H1 (cell line): Measurements from ENCODE around the gene GDPGP1. TPM values are rescaled to one million over a fixed set of nuclear protein-coding genes. Genes with fewer than 3 reads are reported as not detected.

Experiments
- CTCF ChIA-PET: fragments of 300-600 bp; sonication (Branson Sonifier 250); formaldehyde crosslinking; loops from one replicate; lab custom pipeline; 2021; ENCODE audit not compliant: partially characterized antibody; lab: Charles Lee
- POLR2A ChIA-PET: fragments of 300-600 bp; sonication (Branson Sonifier 250); formaldehyde crosslinking; loops from one replicate; lab custom pipeline; 2021; ENCODE audit warnings: inconsistent platforms; ENCODE audit not compliant: partially characterized antibody; lab: Charles Lee
- DNase-seq, 2 experiments: peaks; one replicate each; pipeline versions ENCODE4 v3.0.0 to v3.0.0-alpha.2; 2010 to 2022; ENCODE audit warnings: low spot score in 2 of 2, low read depth in 1 of 2, mixed read lengths in 1 of 2
- FAIRE-seq: peaks from 2 replicates; lab custom pipeline; 2011; peaks lifted over from hg19 to GRCh38; lab: Jason Lieb, UNC
- H2AFZ ChIP-seq: 2 replicates; pipeline ENCODE4 v1.8.1; 2012; ENCODE audit warnings: low read length, inconsistent platforms
- H2AK5ac ChIP-seq: 2 replicates; pipeline ENCODE4 v1.6.1; 2013; ENCODE audit warnings: low read depth, low read length
- H2BK120ac ChIP-seq: replicated peaks from 2 replicates; pipeline ENCODE3; 2013; ENCODE audit warnings: low read depth, low read length, inconsistent platforms
- H2BK12ac ChIP-seq: 2 replicates; pipeline ENCODE4 v1.6.1; 2013; ENCODE audit warnings: low read depth, low read length
- H2BK15ac ChIP-seq: 2 replicates; pipeline ENCODE4 v1.6.1; 2013; ENCODE audit warnings: low read length
- H2BK20ac ChIP-seq: 2 replicates; pipeline ENCODE4 v1.6.1; 2013; ENCODE audit warnings: low read length
- H2BK5ac ChIP-seq: 2 replicates; pipeline ENCODE4 v1.6.1; 2013; ENCODE audit warnings: low read depth, low read length
- H3K14ac ChIP-seq: 2 replicates; pipeline ENCODE4 v1.6.1; 2013; ENCODE audit warnings: inconsistent platforms; ENCODE audit not compliant: insufficient read length
- H3K18ac ChIP-seq: 2 replicates; pipeline ENCODE4 v1.6.1; 2013; ENCODE audit warnings: low read length; ENCODE audit errors: extremely low read depth
- H3K23ac ChIP-seq: 2 replicates; pipeline ENCODE4 v1.6.1; 2013; ENCODE audit warnings: inconsistent platforms; ENCODE audit not compliant: insufficient read length
- H3K23me2 ChIP-seq: 2 replicates; pipeline ENCODE4 v1.6.1; 2013; ENCODE audit warnings: low read depth, low read length
- H3K27ac ChIP-seq: 2 replicates; pipeline ENCODE4 v1.6.1; 2011; ENCODE audit warnings: low read depth, low read length, inconsistent platforms
- H3K27me3 ChIP-seq, 4 experiments: replicated peaks in 1 of 4; 1 replicate in 1 of 4; 2 replicates in 3 of 4; pipeline versions ENCODE4 v1.6.1 to v1.8.1; 2011 to 2013; ENCODE audit warnings: low read length in 3 of 4, mild to moderate bottlenecking in 3 of 4, inconsistent platforms in 2 of 4, mixed read lengths in 2 of 4, moderate library complexity in 1 of 4; ENCODE audit not compliant: control insufficient read depth in 3 of 4, insufficient read depth in 3 of 4; ENCODE audit errors: extremely low read depth in 1 of 4
- H3K36me3 ChIP-seq, 4 experiments: 2 replicates each; pipeline versions ENCODE4 v1.6.1 to v1.8.1; 2011 to 2013; ENCODE audit warnings: mild to moderate bottlenecking in 4 of 4, low read length in 3 of 4, moderate library complexity in 2 of 4, control low read depth in 1 of 4, inconsistent platforms in 1 of 4; ENCODE audit not compliant: insufficient read depth in 4 of 4, control insufficient read depth in 2 of 4
- H3K4ac ChIP-seq: replicated peaks from 2 replicates; pipeline ENCODE3; 2013; ENCODE audit warnings: low read length, low read depth, mixed read lengths, inconsistent platforms; ENCODE audit not compliant: insufficient read length
- H3K4me1 ChIP-seq, 4 experiments: replicated peaks in 1 of 4; 1 replicate in 1 of 4; 2 replicates in 3 of 4; pipeline versions ENCODE4 v1.6.1 to v1.8.1; 2011 to 2013; ENCODE audit warnings: low read length in 3 of 4, inconsistent platforms in 2 of 4, mixed read lengths in 1 of 4; ENCODE audit not compliant: insufficient read depth in 4 of 4, control insufficient read depth in 3 of 4
- H3K4me2 ChIP-seq, 2 experiments: 2 replicates each; pipeline versions ENCODE4 v1.6.1 to v1.8.1; 2011 to 2013; ENCODE audit warnings: low read depth in 2 of 2, low read length in 2 of 2, control low read depth in 1 of 2, inconsistent platforms in 1 of 2, mild to moderate bottlenecking in 1 of 2; ENCODE audit not compliant: insufficient read depth in 1 of 2
- H3K4me3 ChIP-seq, 4 experiments: fragments of 200-600, 300-600 bp in 1 of 4; sonication (generic), shearing (Covaris generic), sonication (Bioruptor Twin) in 1 of 4; 2 replicates each; pipeline versions ENCODE4 v1.5.1 to v1.8.1; 2011 to 2016; ENCODE audit warnings: low read length in 4 of 4, low read depth in 3 of 4, control low read depth in 2 of 4, inconsistent platforms in 2 of 4, mild to moderate bottlenecking in 2 of 4, mixed read lengths in 1 of 4, moderate library complexity in 1 of 4; ENCODE audit not compliant: insufficient read depth in 2 of 4; ENCODE audit errors: extremely low read depth in 1 of 4
- H3K56ac ChIP-seq: replicated peaks from 2 replicates; pipeline ENCODE3; 2013; ENCODE audit warnings: low read depth, mild to moderate bottlenecking, mixed read lengths, low read length, inconsistent platforms; ENCODE audit not compliant: insufficient read length
- H3K79me1 ChIP-seq: 2 replicates; pipeline ENCODE4 v1.6.1; 2013; ENCODE audit warnings: low read depth, low read length, control low read depth
- H3K79me2 ChIP-seq, 2 experiments: 2 replicates each; pipeline versions ENCODE4 v1.6.1 to v1.8.1; 2012 to 2013; ENCODE audit warnings: low read length in 2 of 2, mild to moderate bottlenecking in 2 of 2, inconsistent platforms in 1 of 2; ENCODE audit not compliant: insufficient read depth in 2 of 2, control insufficient read depth in 1 of 2
- H3K9ac ChIP-seq, 4 experiments: replicated peaks in 1 of 4; 1 replicate in 1 of 4; 2 replicates in 3 of 4; pipeline versions ENCODE4 v1.6.1 to v1.8.1; 2011 to 2013; ENCODE audit warnings: low read depth in 3 of 4, low read length in 3 of 4, control low read depth in 2 of 4, mild to moderate bottlenecking in 2 of 4, moderate library complexity in 2 of 4, inconsistent platforms in 1 of 4; ENCODE audit errors: extremely low read depth in 1 of 4
- H3K9me3 ChIP-seq, 2 experiments: 2 replicates each; pipeline versions ENCODE4 v1.6.1 to v1.8.1; 2012 to 2013; ENCODE audit warnings: mild to moderate bottlenecking in 2 of 2, moderate library complexity in 2 of 2, control low read depth in 1 of 2, inconsistent platforms in 1 of 2, low read depth in 1 of 2, low read length in 1 of 2, mixed read lengths in 1 of 2; ENCODE audit not compliant: insufficient read depth in 2 of 2
- H4K20me1 ChIP-seq, 2 experiments: replicated peaks in 1 of 2; 2 replicates each; pipeline versions ENCODE3 to v1.8.1; 2011 to 2013; ENCODE audit warnings: inconsistent platforms in 2 of 2, low read length in 2 of 2, mild to moderate bottlenecking in 1 of 2; ENCODE audit not compliant: insufficient read depth in 2 of 2, control insufficient read depth in 1 of 2
- H4K5ac ChIP-seq: 2 replicates; pipeline ENCODE4 v1.6.1; 2013; ENCODE audit warnings: low read length, low read depth, mixed read lengths, inconsistent platforms; ENCODE audit not compliant: insufficient read length
- H4K8ac ChIP-seq: 2 replicates; pipeline ENCODE4 v1.8.0; 2013; ENCODE audit warnings: mild to moderate bottlenecking, moderate library complexity, low read length, inconsistent platforms; ENCODE audit not compliant: insufficient read depth; ENCODE audit errors: extremely low read depth
- H4K91ac ChIP-seq: replicated peaks from 2 replicates; pipeline ENCODE3; 2013; ENCODE audit warnings: low read length, mixed read lengths, inconsistent platforms; ENCODE audit not compliant: insufficient read length
- CBX8 ChIP-seq: fragments of 300-800, 300-1000 bp; sonication (generic); IDR thresholded peaks from 2 replicates; pipeline ENCODE4 v1.7.1; 2016; ENCODE audit warnings: low read depth, low read length, borderline replicate concordance
- KDM1A ChIP-seq: fragments of 200-600, 300-600 bp; sonication (generic); IDR thresholded peaks from 2 replicates; pipeline ENCODE4 v1.7.1; 2016; ENCODE audit warnings: mild to moderate bottlenecking, low read length, borderline replicate concordance
- KDM4A ChIP-seq: IDR thresholded peaks from one replicate; pipeline ENCODE4 v1.7.1; 2012; ENCODE audit warnings: low read depth, mild to moderate bottlenecking, moderate library complexity, low read length, inconsistent platforms; ENCODE audit not compliant: severe bottlenecking
- RFX5 ChIP-seq: IDR thresholded peaks from 2 replicates; pipeline ENCODE4 v1.6.1; 2011; ENCODE audit warnings: low read depth, low read length, improper control_type of control experiment, borderline replicate concordance
- SP2 ChIP-seq: IDR thresholded peaks from 2 replicates; pipeline ENCODE4 v1.6.1; 2012; ENCODE audit warnings: mild to moderate bottlenecking, low read length, inconsistent platforms
- SP4 ChIP-seq: IDR thresholded peaks from 2 replicates; pipeline ENCODE4 v1.6.1; 2012; ENCODE audit warnings: low read length, inconsistent platforms
- TAF1 ChIP-seq: IDR thresholded peaks from 2 replicates; pipeline ENCODE4 v1.6.1; 2011; ENCODE audit warnings: mild to moderate bottlenecking, low read depth, low read length
- TCF12 ChIP-seq: IDR thresholded peaks from 2 replicates; pipeline ENCODE4 v1.6.1; 2011; ENCODE audit warnings: low read depth, mild to moderate bottlenecking, low read length
- ZNF274 ChIP-seq: IDR thresholded peaks from 2 replicates; pipeline ENCODE4 v1.7.0; 2012; ENCODE audit warnings: low read length, borderline replicate concordance; ENCODE audit errors: extremely low read depth
- WGBS, 2 experiments: shearing (Covaris generic) in 1 of 2; methylation state at CpG; one replicate each; pipeline versions ENCODE4 v1.1.6 to v1.1.7; 2013 to 2015; ENCODE audit warnings: low lambda C conversion rate in 2 of 2, mixed read lengths in 2 of 2, inconsistent platforms in 1 of 2, low coverage in 1 of 2, missing lambda C conversion rate in 1 of 2; ENCODE audit not compliant: insufficient replicate concordance in 2 of 2, insufficient coverage in 1 of 2, insufficient read length in 1 of 2; ENCODE audit errors: extremely low coverage in 1 of 2, missing lambda C conversion rate in 1 of 2; 5-methylcytosine and 5-hydroxymethylcytosine counted together
- polyA plus RNA-seq, 7 experiments: library from polyadenylated mRNA; depleted of rRNA in 3 of 7; stranded (reverse) in 5 of 7; unstranded in 2 of 7; fragments of >200 nt in 5 of 7; fragments of 200-250 nt in 2 of 7; gene quantifications; 1 replicate in 5 of 7; 2 replicates in 1 of 7; 4 replicates in 1 of 7; pipeline versions ENCODE4 v1.2.1 to v1.2.3, GENCODE V29; 2011 to 2013; ENCODE audit warnings: missing spikeins in 2 of 7, mixed read lengths in 2 of 7
- total RNA-seq: library from RNA; stranded (reverse); fragmentation: NEBNext Ultra II Directional; extraction: Animal tissue kit (Norgen Biotek cat#: 25700); gene quantifications from 2 replicates; pipeline ENCODE4 v1.2.1, GENCODE V29; 2021
- TF ChIP-seq, protein P1 (sequence below): IDR thresholded peaks from 2 replicates; pipeline ENCODE4 v1.6.1; 2012; ENCODE audit warnings: low read length, inconsistent platforms

Gene GDPGP1
- total and polyA plus RNA-seq, 2 of the 8 experiments (the other 6 are each of a cell fraction or from before 2014, with no cell fraction given) = 1.8 to 5.6 TPM

DNA sequence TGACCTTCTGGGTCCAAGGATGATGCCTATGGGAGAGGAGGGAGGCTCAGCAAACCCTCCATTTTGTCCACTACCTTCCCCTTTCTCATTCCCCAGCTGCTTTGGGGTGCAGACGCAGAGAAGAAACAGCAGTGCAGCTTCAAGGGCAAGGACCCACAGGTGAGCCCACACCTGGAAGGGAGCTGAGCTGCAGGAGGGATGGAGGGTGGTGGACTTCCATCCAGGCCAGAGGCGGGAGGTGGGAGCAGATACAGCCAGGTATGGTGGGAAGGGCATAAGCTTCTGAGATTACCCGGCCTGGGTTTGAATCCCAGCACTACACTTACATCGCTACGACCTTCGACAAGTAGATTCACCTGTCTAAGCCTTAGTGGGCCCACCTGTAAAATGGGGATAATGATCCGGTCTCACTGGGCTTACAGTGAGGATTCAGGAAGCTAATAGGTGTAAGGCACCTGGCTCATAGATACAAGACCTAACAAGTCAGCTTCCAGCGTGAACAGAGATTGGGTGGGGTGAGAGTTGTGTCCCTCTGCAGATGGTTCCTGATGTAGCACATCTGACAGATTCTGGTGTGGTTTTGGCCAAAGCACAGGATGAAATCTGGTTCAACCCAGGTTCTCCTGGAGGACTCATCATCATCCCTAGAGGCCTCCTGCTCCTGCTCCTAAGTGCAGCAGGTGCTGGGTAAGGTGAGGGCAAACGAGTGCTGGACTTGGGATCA is 16.2 kb upstream of the GDPGP1 start:
- Histone ChIP-seq H3K4me2 (no peak overlapping the region), H3K9me3 (no peaks in the 10 kb centered on the region), H2BK15ac (no peak overlapping the region), H3K4me3 (no peak overlapping the region), H3K79me2 (peaks cover 0 to 13% of the 10 kb centered on the region in 2 experiments; a peak in 1 of 4 replicates), H3K14ac (no peak overlapping the region), H3K79me1 (peaks cover 3% of the 10 kb centered on the region; the same call in 1 of the 2 replicates), H4K91ac (no peak overlapping the region), H3K4me1 (peaks cover 0 to 2% (median under 1%) of the 10 kb centered on the region in 4 experiments; a peak in 2 of 7 replicates), H4K20me1 (peaks cover 3% of the 10 kb centered on the region in 2 experiments), H3K36me3 (peaks cover 3 to 5% (median 4%) of the 10 kb centered on the region in 4 experiments; a peak in 4 of 8 replicates), H3K23ac (no peak overlapping the region), H2BK12ac (no peak overlapping the region), H3K56ac (no peak overlapping the region), H3K4ac (no peak overlapping the region), H4K5ac (no peak overlapping the region), H3K23me2 (no peaks in the 10 kb centered on the region), H3K27me3 (no peaks in the 10 kb centered on the region), H2BK5ac (no peak overlapping the region; the same call in 1 of the 2 replicates), H3K18ac (no peak overlapping the region), H4K8ac (no peak overlapping the region), H3K27ac (no peak overlapping the region), H2AK5ac (no peak overlapping the region), H2BK120ac (no peak overlapping the region), H2AFZ (no peak overlapping the region), H2BK20ac (no peak overlapping the region), H3K9ac (no peak overlapping the region)
- 78% methylated on average over 9 of the region's 9 CpGs; no CpG with 5 or more reads in 1 of the 2 experiments for WGBS, 2 experiments
- CTCF ChIA-PET = interaction anchor here (0.6 to 12.3 kb wide), 15 partner anchors 10 to 210 kb away, joined by 3 to 182 read pairs (median 3); partner anchors contain the start of genes CIB1, GDPGP1 and SEMA4B
- POLR2A ChIA-PET = interaction anchor here (0.9 to 1.3 kb wide), 2 partner anchors 9 to 38 kb away, joined by 3 read pairs; no protein-coding TSS in a partner anchor
- DNase-seq = no peak
- FAIRE-seq = no peak
- TF ChIP-seq SP4 = no peak
- TF ChIP-seq KDM1A = no peak
- no peak for TF ChIP-seq KDM4A
- TF ChIP-seq RFX5 = no peak
- no peak for TF ChIP-seq SP2
- no peak for TF ChIP-seq TAF1
- no peak for TF ChIP-seq CBX8
- TF ChIP-seq, protein P1, sequence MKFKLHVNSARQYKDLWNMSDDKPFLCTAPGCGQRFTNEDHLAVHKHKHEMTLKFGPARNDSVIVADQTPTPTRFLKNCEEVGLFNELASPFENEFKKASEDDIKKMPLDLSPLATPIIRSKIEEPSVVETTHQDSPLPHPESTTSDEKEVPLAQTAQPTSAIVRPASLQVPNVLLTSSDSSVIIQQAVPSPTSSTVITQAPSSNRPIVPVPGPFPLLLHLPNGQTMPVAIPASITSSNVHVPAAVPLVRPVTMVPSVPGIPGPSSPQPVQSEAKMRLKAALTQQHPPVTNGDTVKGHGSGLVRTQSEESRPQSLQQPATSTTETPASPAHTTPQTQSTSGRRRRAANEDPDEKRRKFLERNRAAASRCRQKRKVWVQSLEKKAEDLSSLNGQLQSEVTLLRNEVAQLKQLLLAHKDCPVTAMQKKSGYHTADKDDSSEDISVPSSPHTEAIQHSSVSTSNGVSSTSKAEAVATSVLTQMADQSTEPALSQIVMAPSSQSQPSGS = no peak
- TF ChIP-seq TCF12 = no peak
- no peak for TF ChIP-seq ZNF274
